Measurements from ENCODE around the gene WDR1. TPM values are rescaled to one million over a fixed set of nuclear protein-coding genes. Genes with fewer than 3 reads are reported as not detected.

Gene WDR1
- total and polyA plus RNA-seq, 10 of the 15 experiments (the other 5 are each of a cell fraction or from before 2014, with no cell fraction given) = 28.5 to 397 (median 290) TPM

DNA sequence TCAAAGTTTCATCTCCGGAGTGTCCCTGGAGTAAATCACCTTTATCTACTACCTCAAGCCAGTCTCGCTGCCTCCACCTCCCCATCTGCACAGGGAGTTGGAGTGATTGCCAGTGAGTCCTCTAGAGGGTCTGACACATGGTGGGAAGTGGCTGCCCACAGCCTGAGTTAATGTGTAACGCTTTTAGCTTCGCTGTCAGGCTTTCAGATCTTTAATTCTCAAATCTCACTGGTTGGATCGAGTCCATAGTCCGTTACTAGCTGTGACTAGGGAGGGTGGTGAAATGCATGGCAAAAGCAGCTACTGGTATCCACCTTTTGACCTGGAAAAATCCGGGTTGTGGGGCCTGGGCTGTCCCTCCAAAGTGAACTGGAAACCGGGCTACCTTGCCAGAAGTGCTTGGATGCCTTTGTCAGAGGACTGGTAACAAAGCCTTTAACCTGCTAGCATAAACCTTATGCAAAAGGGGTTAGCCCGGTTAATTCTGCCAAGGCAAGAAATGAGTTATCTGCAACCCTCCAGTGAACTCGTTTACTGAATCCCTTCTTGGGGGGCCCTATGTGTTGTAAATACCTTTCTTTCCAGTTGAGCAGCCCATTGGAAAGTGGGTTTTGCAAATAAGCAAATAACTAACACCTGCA, 5.1 kb upstream of the WDR1 start:
- intact Hi-C loops (cut with micrococcal nuclease; ENCODE audit: unreplicated experiment) (loop anchor here (1.0 kb wide), 1 partner anchor 19 kb away; no protein-coding TSS in a partner anchor), in situ Hi-C loops (cut with MboI) (no loop called here)
- H4K20me1 ChIP-seq (ENCODE audit: control insufficient read depth, insufficient read depth) = no peaks in the 10 kb centered on the region
- no TSS peak for BruUV-seq (replicated peaks)
- 38% methylated on average over 10 of the region's 10 CpGs for WGBS (ENCODE audit: insufficient coverage, insufficient replicate concordance, low lambda C conversion rate, missing lambda C conversion rate)
- CTCF ChIA-PET = interaction anchor here (0.9 to 1.6 kb wide), 7 partner anchors 9 to 415 kb away, joined by 3 to 5 read pairs (median 3); no protein-coding TSS in a partner anchor
- H3K4me3 ChIP-seq = no peak overlapping the region
- DNase-seq (ENCODE audit: low read depth, low spot score) = no peak
- RAD21 ChIA-PET (ENCODE audit: unreplicated experiment) = interaction anchor here (1.2 to 1.4 kb wide), 2 partner anchors 27 to 29 kb away, joined by 3 read pairs; no protein-coding TSS in a partner anchor
- ATAC-seq = peak; percentile 4; the same call in 2 of the 3 replicates
- H3K27me3 ChIP-seq (replicated peaks in 1 of 2; ENCODE audit: control insufficient read depth in 2 of 2, insufficient read depth in 2 of 2, low read length in 1 of 2) = no peaks in the 10 kb centered on the region
- no peak overlapping the region for H3K27ac ChIP-seq (ENCODE audit: control insufficient read depth, insufficient read depth)
- no peaks in the 10 kb centered on the region for H3K79me2 ChIP-seq (ENCODE audit: control insufficient read depth, insufficient read depth, low read length)
- H2AFZ ChIP-seq (ENCODE audit: control insufficient read depth, low read depth, low read length) = no peak overlapping the region
- SMC1A ChIA-PET (ENCODE audit: uncharacterized antibody, unreplicated experiment) = interaction anchor here (1.2 kb wide), 1 partner anchor 9 kb away, joined by 3 read pairs; no protein-coding TSS in a partner anchor
- TF ChIP-seq, protein P1, sequence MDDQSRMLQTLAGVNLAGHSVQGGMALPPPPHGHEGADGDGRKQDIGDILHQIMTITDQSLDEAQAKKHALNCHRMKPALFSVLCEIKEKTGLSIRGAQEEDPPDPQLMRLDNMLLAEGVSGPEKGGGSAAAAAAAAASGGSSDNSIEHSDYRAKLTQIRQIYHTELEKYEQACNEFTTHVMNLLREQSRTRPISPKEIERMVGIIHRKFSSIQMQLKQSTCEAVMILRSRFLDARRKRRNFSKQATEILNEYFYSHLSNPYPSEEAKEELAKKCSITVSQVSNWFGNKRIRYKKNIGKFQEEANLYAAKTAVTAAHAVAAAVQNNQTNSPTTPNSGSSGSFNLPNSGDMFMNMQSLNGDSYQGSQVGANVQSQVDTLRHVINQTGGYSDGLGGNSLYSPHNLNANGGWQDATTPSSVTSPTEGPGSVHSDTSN (IDR thresholded peaks at IDR 0.05; ENCODE audit: insufficient replicate concordance, low read depth, low read length) = no peak
- TF ChIP-seq IKZF1 (conservative IDR thresholded peaks at IDR 0.05) (0 out of 2 replicates have a peak, but pooled peaks have one; percentile 17), NFYB (IDR thresholded peaks at IDR 0.05; ENCODE audit: insufficient read depth, low read depth, low read length) (0 out of 2 replicates have a peak, but pooled peaks have one; percentile 14)
- FAIRE-seq = peak; percentile 18
- POLR2A ChIA-PET = interaction anchor here (0.6 to 1.2 kb wide), 2 partner anchors 9 to 25 kb away, joined by 3 to 4 read pairs; no protein-coding TSS in a partner anchor
- H3K4me2 ChIP-seq (ENCODE audit: control insufficient read depth, insufficient read depth) = no peak overlapping the region
- no peaks in the 10 kb centered on the region for H3K36me3 ChIP-seq (ENCODE audit: control insufficient read depth in 2 of 2, insufficient read depth in 2 of 2, low read length in 1 of 2)
- no peak overlapping the region for H3K9ac ChIP-seq (ENCODE audit: control insufficient read depth, insufficient read depth, low read length)
- H3K9me3 ChIP-seq (replicated peaks; ENCODE audit: control insufficient read depth, insufficient read depth, low read length) = no peaks in the 10 kb centered on the region
- H3K4me1 ChIP-seq (ENCODE audit: control insufficient read depth, insufficient read depth, low read length) = peaks cover 12% of the 10 kb centered on the region

Data from GM12878 (cell line).